SKM-1 (cell line): ENCODE results near the gene SPATS2.

Experiments used
- DNase-seq: peaks from one replicate; lab custom pipeline; 2025; ENCODE audit not compliant: unreplicated experiment; lab: John Stamatoyannopoulos, UW

Gene SPATS2

DNA sequence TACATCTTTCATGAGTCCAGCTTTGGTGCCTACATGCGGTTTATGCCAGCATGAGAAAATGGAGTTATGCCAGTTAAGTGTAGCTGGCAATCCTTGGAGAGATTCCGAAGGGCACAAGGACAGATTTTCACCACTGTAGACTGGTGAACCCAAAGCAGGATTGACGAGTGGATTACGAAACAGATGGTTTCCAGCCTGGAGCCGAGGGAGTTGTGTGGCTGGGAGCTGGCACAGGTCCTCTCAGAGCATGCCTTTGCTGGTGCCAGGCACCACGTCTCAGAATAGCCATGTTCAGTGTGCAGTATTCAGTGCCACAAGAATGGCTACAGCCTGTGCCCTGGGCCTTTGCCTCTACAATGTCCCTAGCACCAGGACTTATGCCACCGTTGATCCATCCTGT, 184.8 kb downstream of the SPATS2 start:
- DNase-seq: no peak

- no peak for DNase-seq
These were observed 185.2 kb downstream of the SPATS2 start for GRCh38 chr12:49552425-49552824.

GRCh38 chr12:49552899-49553298, 185.6 kb downstream of the SPATS2 start:
- DNase-seq: no peak

- DNase-seq: no peak
These were observed 186.3 kb downstream of the SPATS2 start for GRCh38 chr12:49553512-49554088.

- no peak for DNase-seq
These were observed 187.0 kb downstream of the SPATS2 start for GRCh38 chr12:49554266-49554665.

GRCh38 chr12:49555631-49556390, 188.5 kb downstream of the SPATS2 start:
- no peak for DNase-seq

- DNase-seq: no peak
These were observed 189.3 kb downstream of the SPATS2 start for GRCh38 chr12:49556391-49557186.

- DNase-seq: no peak
These were observed 190.1 kb downstream of the SPATS2 start for GRCh38 chr12:49557187-49557916.

- no peak for DNase-seq
These were observed 190.6 kb downstream of the SPATS2 start for GRCh38 chr12:49557917-49558215.

- DNase-seq: no peak
These were observed 191.3 kb downstream of the SPATS2 start for GRCh38 chr12:49558526-49558925.

DNA sequence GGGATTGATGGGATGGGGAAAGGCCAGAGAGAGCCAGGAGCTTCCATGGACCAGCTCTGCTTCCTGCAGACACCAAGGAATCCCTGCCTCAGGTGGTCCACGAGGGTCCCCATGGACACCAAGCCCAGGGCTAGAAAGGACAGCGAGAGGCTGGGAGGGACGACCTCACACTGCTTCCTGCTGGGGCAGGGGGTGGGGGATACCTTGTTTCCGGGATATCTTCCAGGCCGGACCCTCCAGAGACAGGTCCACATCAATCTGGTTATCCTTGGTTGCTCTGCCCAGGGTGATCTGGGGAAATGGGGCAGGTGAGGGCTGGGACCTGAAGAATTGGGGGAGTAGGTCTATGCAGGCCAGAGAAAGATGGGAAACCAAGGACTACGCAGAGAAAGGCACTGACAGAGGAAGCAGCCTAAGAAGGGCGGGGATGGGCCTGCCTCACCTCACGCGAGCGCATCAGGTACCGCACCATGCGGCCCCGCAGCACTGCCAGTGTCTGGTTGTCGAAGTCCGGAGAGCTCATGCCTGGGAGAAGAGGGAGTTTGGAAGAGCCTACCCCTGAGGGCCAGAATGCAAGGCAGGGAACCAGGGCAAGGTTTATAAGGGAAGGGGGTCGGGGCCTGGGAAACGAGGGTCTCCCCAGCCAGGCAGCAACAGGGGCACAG, 191.9 kb downstream of the SPATS2 start:
- no peak for DNase-seq

- DNase-seq: no peak
These were observed 193.4 kb downstream of the SPATS2 start for GRCh38 chr12:49560695-49561094.

- DNase-seq: no peak
These were observed 195.0 kb downstream of the SPATS2 start for GRCh38 chr12:49562233-49562632.

GRCh38 chr12:49562831-49563230, 195.6 kb downstream of the SPATS2 start:
- DNase-seq: no peak

GRCh38 chr12:49563951-49564685, 196.9 kb downstream of the SPATS2 start:
- no peak for DNase-seq

DNA sequence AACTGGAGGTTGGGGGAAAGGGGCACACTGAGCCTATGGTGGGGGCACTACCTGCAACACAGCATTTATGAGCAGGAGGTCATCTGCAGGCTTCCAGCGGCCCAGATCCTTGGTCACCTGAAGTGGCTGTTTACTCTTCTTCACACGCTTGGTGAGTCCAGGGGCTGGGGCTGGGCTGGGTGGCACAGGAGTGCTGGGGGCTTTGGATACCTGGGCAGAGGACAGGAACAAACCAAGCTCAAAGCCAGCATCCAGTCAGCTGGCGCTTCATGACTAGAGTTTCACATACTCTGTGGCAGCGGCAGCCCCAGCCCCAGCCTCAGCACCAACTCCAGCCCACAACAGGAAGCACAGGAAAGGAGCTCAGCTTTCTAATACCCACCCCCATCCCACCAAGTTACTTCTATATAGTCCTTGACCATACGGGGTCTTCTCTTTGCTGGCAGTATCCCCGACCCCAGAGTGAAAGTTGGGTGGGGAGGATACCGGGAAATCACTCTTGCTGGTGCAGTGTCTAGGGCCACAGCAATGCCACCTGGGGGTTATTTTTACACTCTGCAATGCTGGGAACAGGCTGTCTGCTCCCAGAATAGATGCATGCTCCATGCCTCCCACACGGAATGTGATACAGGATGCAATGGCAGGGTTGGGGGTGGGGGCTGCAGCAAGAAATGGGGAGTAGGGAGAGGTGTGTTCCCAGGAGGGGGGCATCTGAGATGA, 197.6 kb downstream of the SPATS2 start:
- DNase-seq: no peak

- DNase-seq: no peak
These were observed 198.4 kb downstream of the SPATS2 start for GRCh38 chr12:49565406-49566265.

GRCh38 chr12:49566361-49566760, 199.1 kb downstream of the SPATS2 start:
- no peak for DNase-seq

DNA sequence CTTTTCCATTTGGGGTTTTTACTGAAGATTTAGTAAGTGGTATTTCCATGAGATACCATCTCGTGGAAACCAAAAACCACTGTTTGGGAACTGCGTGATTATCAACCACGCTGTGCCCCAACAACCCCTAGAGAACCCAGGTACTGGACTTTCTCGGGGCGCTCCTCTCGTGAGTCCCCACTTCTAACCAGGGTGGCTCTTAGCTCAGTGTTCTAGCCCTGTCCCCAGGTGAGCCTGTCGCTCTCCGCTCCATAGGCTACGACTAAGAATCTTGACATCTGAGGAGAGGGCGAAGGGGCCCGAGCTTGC, 200.0 kb downstream of the SPATS2 start:
- no peak for DNase-seq
